Smooth muscle cell (in vitro differentiated cells): ENCODE data around the gene IZUMO1R. TPM values are rescaled to one million over a fixed set of nuclear protein-coding genes. Genes with fewer than 3 reads are reported as not detected.

Source experiments
- DNase-seq: peaks from one replicate; lab custom pipeline; 2025; ENCODE audit not compliant: unreplicated experiment; lab: John Stamatoyannopoulos, UW
- H2AFZ ChIP-seq: fragments of 200-600 bp; sonication (generic); 2 replicates; pipeline ENCODE4 v1.6.0; 2016; ENCODE audit warnings: antibody characterized with exemption, low read depth, mild to moderate bottlenecking
- H3F3A ChIP-seq: fragments of 200-600 bp; sonication (generic); 2 replicates; pipeline ENCODE4 v1.6.0; 2017; ENCODE audit warnings: antibody characterized with exemption, low read depth
- H3K27ac ChIP-seq: fragments of 200-600 bp; sonication (generic); 2 replicates; pipeline ENCODE4 v1.5.1; 2016; ENCODE audit warnings: low read depth, mild to moderate bottlenecking
- H3K27me3 ChIP-seq: fragments of 200-600 bp; sonication (generic); 2 replicates; pipeline ENCODE4 v1.6.1; 2016; ENCODE audit warnings: low read depth, mild to moderate bottlenecking
- H3K36me3 ChIP-seq: fragments of 200-600 bp; sonication (generic); 2 replicates; pipeline ENCODE4 v1.5.1; 2016; ENCODE audit warnings: low read depth
- H3K4me1 ChIP-seq: fragments of 200-600 bp; sonication (generic); 2 replicates; pipeline ENCODE4 v1.5.1; 2016; ENCODE audit warnings: low read depth
- H3K4me2 ChIP-seq: fragments of 200-600 bp; sonication (generic); 2 replicates; pipeline ENCODE4 v1.6.0; 2016; ENCODE audit warnings: mild to moderate bottlenecking
- H3K4me3 ChIP-seq: fragments of 200-600 bp; sonication (generic); 2 replicates; pipeline ENCODE4 v1.5.1; 2016; ENCODE audit warnings: mild to moderate bottlenecking
- H3K79me2 ChIP-seq: fragments of 200-600 bp; sonication (generic); 2 replicates; pipeline ENCODE4 v1.6.0; 2016; ENCODE audit warnings: low read depth, mild to moderate bottlenecking
- H3K9ac ChIP-seq: fragments of 200-600 bp; sonication (generic); 2 replicates; pipeline ENCODE4 v1.6.0; 2016; ENCODE audit warnings: low read depth
- H3K9me3 ChIP-seq: fragments of 200-600 bp; sonication (generic); replicated peaks from 2 replicates; pipeline ENCODE4 v1.5.1; 2016; ENCODE audit warnings: low read depth
- H4K20me1 ChIP-seq: fragments of 200-600 bp; sonication (generic); 2 replicates; pipeline ENCODE4 v1.6.0; 2016; ENCODE audit warnings: low read depth
- CTCF ChIP-seq: fragments of 200-600 bp; sonication (generic); IDR thresholded peaks from 2 replicates; pipeline ENCODE4 v1.5.1; 2017; ENCODE audit warnings: borderline replicate concordance, mild to moderate bottlenecking, antibody characterized with exemption; ENCODE audit not compliant: insufficient read depth, poor library complexity, severe bottlenecking
- WGBS: methylation state at CpG from one replicate; pipeline ENCODE4 v1.1.7; 2016; ENCODE audit warnings: low lambda C conversion rate; 5-methylcytosine and 5-hydroxymethylcytosine counted together
- polyA plus RNA-seq: library from polyadenylated mRNA; unstranded; fragments of >200 nt; fragmentation: Nextera tagmentation; extraction: Ambion mirVana; gene quantifications from 2 replicates; pipeline ENCODE4 v1.2.1, GENCODE V29; 2016
- total RNA-seq: library from RNA; depleted of rRNA; stranded (reverse); fragments of >200 nt; gene quantifications from 2 replicates; pipeline ENCODE4 v1.2.3, GENCODE V29; 2014

IZUMO1R gene
- total and polyA plus RNA-seq, 2 experiments from 2014 or later: not detected

GRCh38 chr11:94281324-94281723 is 23.1 kb upstream of the IZUMO1R start:
- no peaks in the 10 kb centered on the region for H3K4me1 ChIP-seq
- WGBS: 87% methylated on average over 2 of the region's 2 CpGs
- H2AFZ ChIP-seq: no peak overlapping the region
- TF ChIP-seq CTCF: no peak
- H3K9me3 ChIP-seq: no peaks in the 10 kb centered on the region
- H3K36me3 ChIP-seq: no peaks in the 10 kb centered on the region
- no peak for DNase-seq
- H3K9ac ChIP-seq: no peak overlapping the region
- no peaks in the 10 kb centered on the region for H3F3A ChIP-seq
- H4K20me1 ChIP-seq: no peaks in the 10 kb centered on the region
- no peaks in the 10 kb centered on the region for H3K79me2 ChIP-seq
- no peak overlapping the region for H3K4me3 ChIP-seq
- no peaks in the 10 kb centered on the region for H3K27me3 ChIP-seq
- no peak overlapping the region for H3K27ac ChIP-seq
- no peak overlapping the region for H3K4me2 ChIP-seq

DNA sequence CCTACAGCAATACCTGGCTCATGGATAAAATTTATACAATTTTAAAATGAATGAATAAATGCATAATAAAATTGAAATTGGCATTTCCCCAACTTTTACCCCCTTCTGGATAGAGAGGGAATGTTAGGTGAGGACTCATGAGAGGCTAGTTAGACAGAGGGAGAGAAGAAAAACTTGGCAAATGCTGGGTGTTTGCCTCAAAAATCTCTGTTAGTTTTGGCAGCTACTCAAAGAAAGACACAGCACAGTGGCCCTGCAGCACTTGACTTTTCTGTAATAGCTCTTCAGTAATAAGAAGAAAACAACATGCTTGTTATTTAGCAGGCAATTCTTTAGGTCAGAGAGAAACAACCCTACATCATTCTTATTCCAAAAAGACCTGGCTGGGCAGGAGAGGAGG is 20.7 kb upstream of the IZUMO1R start:
- Histone ChIP-seq H3K9me3 (no peaks in the 10 kb centered on the region), H4K20me1 (no peaks in the 10 kb centered on the region), H3K4me2 (no peak overlapping the region), H3K4me1 (no peaks in the 10 kb centered on the region), H3K4me3 (no peak overlapping the region), H2AFZ (no peak overlapping the region), H3K27ac (no peak overlapping the region), H3K9ac (no peak overlapping the region), H3K36me3 (no peaks in the 10 kb centered on the region), H3F3A (no peaks in the 10 kb centered on the region), H3K27me3 (no peaks in the 10 kb centered on the region), H3K79me2 (no peaks in the 10 kb centered on the region)
- DNase-seq: no peak
- no peak for TF ChIP-seq CTCF

DNA sequence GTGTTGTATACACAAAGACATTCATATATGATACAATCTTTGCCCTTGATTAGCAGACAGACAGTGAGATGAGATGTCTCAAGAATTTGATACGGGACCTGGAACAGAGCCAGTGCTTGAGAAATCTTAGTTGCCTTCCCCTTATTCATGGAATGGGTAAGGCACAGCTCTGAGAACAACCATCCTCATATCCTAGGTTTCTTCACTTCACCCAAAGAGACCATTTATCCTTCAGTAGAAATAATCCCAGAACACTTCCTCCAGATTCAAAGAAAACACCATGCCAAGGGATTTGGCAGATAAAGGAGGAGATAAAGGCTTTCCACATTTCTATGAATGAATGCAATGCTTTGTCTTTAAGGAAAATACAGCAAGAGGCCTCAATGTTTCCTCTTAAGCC is 8.8 kb upstream of the IZUMO1R start:
- no peak for TF ChIP-seq CTCF
- Histone ChIP-seq H3K9ac (no peak overlapping the region), H3K27me3 (no peaks in the 10 kb centered on the region), H3K9me3 (no peaks in the 10 kb centered on the region), H3K4me1 (no peaks in the 10 kb centered on the region), H3K36me3 (no peaks in the 10 kb centered on the region), H2AFZ (no peak overlapping the region), H3K4me3 (no peak overlapping the region), H3K79me2 (no peaks in the 10 kb centered on the region), H4K20me1 (no peaks in the 10 kb centered on the region), H3K27ac (no peak overlapping the region), H3K4me2 (peak overlapping the region; percentile 9), H3F3A (no peaks in the 10 kb centered on the region)
- 73% methylated on average over 1 of the region's 1 CpG for WGBS
- DNase-seq: no peak

GRCh38 chr11:94297985-94298576 is 6.3 kb upstream of the IZUMO1R start:
- TF ChIP-seq CTCF: no peak

More at GRCh38 chr11:94297985-94298576, 6.3 kb upstream of the IZUMO1R start:
- no peak overlapping the region for H3K9ac ChIP-seq
- H3K36me3 ChIP-seq: no peaks in the 10 kb centered on the region
- no peak overlapping the region for H3K4me2 ChIP-seq
- no peaks in the 10 kb centered on the region for H3K27me3 ChIP-seq
- H3K9me3 ChIP-seq: no peaks in the 10 kb centered on the region
- no peak overlapping the region for H2AFZ ChIP-seq
- H3K4me3 ChIP-seq: no peak overlapping the region
- no peak for DNase-seq
- no peaks in the 10 kb centered on the region for H4K20me1 ChIP-seq
- no peaks in the 10 kb centered on the region for H3K79me2 ChIP-seq
- 80% methylated on average over 5 of the region's 5 CpGs for WGBS
- no peaks in the 10 kb centered on the region for H3K4me1 ChIP-seq
- no peaks in the 10 kb centered on the region for H3F3A ChIP-seq
- no peak overlapping the region for H3K27ac ChIP-seq
